Ishikawa (cell line): ENCODE data around the gene DDRGK1.
A peak's percentile ranks its signal among the peaks of the same experiment; 100 is the strongest.

Experiments used
- CEBPB ChIP-seq: IDR thresholded peaks from 2 replicates; pipeline ENCODE4 v1.6.1; 2012
- CREB1 ChIP-seq: IDR thresholded peaks from 2 replicates; pipeline ENCODE4 v1.6.1; 2012; ENCODE audit warnings: low read depth
- EGR1 ChIP-seq: IDR thresholded peaks from 2 replicates; pipeline ENCODE4 v1.6.1; 2012
- EP300 ChIP-seq: IDR thresholded peaks from 2 replicates; pipeline ENCODE4 v1.6.1; 2012; ENCODE audit warnings: borderline replicate concordance
- FOXM1 ChIP-seq: IDR thresholded peaks from 2 replicates; pipeline ENCODE4 v1.6.1; 2012; ENCODE audit warnings: low read depth, borderline replicate concordance
- NFIC ChIP-seq: IDR thresholded peaks from 2 replicates; pipeline ENCODE4 v1.6.1; 2012
- RAD21 ChIP-seq: IDR thresholded peaks from 2 replicates; pipeline ENCODE4 v1.6.1; 2012; ENCODE audit warnings: low read depth
- TAF1 ChIP-seq: IDR thresholded peaks from 2 replicates; pipeline ENCODE4 v1.6.1; 2012; ENCODE audit warnings: low read depth, mild to moderate bottlenecking
- TCF12 ChIP-seq: IDR thresholded peaks from 2 replicates; pipeline ENCODE4 v1.6.1; 2012; ENCODE audit warnings: low read depth
- TEAD4 ChIP-seq: IDR thresholded peaks from 2 replicates; pipeline ENCODE4 v1.6.1; 2012
- YY1 ChIP-seq: IDR thresholded peaks from 2 replicates; pipeline ENCODE4 v1.6.1; 2012; ENCODE audit warnings: low read depth
- ZBTB7A ChIP-seq: IDR thresholded peaks from 2 replicates; pipeline ENCODE4 v1.6.1; 2012; ENCODE audit warnings: low read depth
- TF ChIP-seq, protein P1 (sequence below): IDR thresholded peaks from 2 replicates; pipeline ENCODE4 v1.6.1; 2012
- TF ChIP-seq, protein P2 (sequence below): IDR thresholded peaks from 2 replicates; pipeline ENCODE4 v1.6.1; 2012; ENCODE audit warnings: low read depth, mild to moderate bottlenecking
- TF ChIP-seq, protein P3 (sequence below): IDR thresholded peaks from 2 replicates; pipeline ENCODE4 v1.6.1; 2012

The DDRGK1 gene

DNA sequence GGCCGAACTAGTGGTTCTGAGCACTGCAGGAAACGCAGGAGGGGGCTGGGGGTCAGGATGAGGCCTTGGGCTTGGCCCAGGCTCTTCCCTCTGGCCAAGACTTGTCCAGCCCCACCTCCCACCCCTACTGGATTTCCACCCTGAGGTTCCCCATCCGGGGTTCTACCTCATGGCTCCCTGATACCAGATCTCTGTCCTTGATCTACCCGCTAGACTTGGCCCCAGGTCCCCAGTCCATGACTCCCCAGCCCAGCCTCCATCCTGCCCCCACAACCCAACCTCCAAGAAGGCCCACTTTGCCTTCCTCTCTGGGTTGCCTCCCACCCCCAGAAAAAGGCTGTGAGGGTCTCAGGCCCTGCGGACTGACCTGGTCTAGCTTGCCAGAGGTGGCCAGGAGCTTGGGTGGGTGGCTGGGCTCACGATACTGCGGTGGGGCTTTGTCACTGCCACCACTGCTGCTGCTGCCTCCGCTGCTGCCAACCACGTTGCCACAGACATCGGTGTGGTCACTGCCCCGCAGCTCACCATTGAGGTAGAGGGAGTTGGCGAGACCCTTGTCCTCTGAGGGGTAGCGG is 38.1 kb downstream of the DDRGK1 start:
- TF ChIP-seq FOXM1 (no peak), TAF1 (no peak)

DNA sequence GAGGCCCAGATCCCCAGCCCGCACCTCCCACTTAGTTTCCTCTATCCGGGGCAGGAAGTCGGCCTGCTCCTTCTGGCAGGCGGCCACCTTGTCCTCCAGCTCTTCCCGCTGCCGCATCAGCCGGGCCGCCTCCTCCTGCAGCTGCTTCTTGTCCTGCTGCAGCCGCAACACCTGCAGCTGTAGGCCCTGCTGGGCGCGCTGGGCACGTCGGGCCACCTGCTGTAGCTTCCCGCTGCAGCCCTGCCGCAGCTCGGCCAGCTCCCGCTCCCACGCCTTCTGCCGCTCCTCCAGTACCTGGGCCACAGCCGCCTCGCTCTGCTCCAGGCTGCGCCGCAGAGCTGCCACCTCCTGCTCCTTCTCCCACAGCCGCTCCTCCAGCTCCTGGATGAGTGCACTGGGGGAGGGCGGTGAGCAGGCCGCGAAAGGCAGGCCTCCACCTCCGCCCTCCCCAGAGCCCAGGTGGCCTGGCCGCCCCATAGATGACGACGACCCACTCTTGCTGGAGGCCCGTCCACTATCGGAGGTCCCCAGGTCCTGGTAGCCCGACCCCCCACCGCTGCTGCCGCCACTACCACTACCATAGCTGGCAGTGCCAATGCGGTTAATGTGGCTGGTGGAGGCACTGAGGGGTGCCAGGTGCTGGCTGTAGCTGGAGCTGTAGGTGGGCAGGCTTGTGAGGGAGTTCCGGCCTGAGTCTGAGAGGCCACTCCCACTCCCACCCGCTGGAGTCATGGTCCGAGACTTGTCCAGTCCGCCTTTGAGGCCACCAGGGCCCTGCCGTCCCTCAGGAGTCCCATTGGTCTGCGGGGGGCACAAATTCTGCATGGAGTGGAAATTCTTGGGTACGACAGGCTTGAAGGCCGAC is 38.8 kb downstream of the DDRGK1 start:
- TF ChIP-seq TCF12 = 0 out of 2 replicates have a peak, but pooled peaks have one; percentile 14
- TF ChIP-seq YY1 = no peak

DNA sequence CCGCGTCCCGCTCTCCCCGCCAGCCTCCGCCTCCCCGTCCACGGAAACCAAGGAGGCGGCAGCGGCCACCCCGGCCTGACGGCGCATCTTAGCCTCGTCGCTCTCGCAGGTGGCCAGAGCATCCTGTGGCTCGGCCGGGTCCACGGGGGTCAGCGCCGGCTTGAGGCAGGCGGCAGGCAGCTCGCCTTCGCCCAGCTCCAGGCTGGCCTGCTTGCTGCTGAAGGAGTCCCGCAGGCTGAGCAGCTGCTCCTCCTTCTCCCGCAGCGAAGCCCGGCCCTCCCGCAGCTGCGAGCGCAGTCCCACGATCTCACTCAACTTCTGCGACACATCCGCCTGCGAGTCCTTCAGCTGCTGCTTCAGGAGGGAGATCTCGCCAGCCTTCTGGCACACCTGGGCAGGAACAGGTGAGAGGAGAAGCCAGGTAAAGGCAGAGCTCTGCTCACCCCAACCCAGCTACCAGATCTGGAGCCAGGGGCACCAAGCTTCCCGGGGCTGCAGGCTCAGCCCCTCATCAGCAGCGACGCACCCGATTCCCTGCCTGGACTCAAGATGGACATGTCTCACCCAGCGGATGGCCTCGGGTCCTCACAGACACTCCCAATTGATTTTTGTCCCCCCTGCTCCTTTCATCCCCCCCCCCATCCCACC is 39.6 kb downstream of the DDRGK1 start:
- TF ChIP-seq, protein P1, sequence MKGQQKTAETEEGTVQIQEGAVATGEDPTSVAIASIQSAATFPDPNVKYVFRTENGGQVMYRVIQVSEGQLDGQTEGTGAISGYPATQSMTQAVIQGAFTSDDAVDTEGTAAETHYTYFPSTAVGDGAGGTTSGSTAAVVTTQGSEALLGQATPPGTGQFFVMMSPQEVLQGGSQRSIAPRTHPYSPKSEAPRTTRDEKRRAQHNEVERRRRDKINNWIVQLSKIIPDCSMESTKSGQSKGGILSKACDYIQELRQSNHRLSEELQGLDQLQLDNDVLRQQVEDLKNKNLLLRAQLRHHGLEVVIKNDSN = no peak
- no peak for TF ChIP-seq EP300
- no peak for TF ChIP-seq CREB1
- TF ChIP-seq TEAD4 = no peak
- TF ChIP-seq ZBTB7A = no peak
- TF ChIP-seq RAD21 = no peak
- TF ChIP-seq FOXM1 = no peak
- TF ChIP-seq EGR1 = no peak

DNA sequence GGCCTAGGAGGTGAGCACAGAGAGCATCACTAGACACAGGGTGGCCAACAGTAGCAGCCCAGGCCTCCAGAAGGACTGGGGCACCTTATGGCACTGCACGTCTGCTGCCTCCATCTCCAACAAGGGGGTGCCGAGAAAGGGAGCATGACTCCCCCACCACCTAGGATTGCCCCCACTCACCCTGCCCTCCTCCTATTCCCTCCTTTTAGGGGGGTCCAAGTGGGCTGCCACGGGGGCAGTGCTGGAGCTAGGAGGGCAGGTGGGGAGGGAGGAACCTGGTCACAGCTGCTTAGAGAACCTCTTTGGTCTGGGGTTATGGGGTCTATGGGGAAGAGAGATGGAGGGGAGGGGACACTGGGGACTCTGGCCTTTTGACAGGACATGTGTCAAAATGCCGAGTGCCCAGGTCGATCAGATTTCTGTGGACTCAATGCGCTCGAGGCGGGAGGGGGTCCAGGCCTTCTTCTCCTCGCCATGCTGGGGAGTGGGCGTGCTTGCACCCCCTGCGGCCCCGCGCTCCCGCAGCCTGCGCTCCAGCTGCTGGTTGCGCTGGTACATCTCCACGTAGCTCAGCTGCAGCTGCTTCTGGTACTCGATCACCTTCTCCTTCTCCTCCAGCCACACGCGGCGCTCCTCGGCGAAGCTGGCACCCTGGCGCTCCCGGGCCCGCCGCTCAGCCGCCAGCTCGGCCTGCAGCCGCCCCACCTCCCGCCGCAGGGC is 40.3 kb downstream of the DDRGK1 start:
- TF ChIP-seq ZBTB7A (no peak), FOXM1 (no peak), NFIC (no peak), TAF1 (no peak)
- TF ChIP-seq, protein P2, sequence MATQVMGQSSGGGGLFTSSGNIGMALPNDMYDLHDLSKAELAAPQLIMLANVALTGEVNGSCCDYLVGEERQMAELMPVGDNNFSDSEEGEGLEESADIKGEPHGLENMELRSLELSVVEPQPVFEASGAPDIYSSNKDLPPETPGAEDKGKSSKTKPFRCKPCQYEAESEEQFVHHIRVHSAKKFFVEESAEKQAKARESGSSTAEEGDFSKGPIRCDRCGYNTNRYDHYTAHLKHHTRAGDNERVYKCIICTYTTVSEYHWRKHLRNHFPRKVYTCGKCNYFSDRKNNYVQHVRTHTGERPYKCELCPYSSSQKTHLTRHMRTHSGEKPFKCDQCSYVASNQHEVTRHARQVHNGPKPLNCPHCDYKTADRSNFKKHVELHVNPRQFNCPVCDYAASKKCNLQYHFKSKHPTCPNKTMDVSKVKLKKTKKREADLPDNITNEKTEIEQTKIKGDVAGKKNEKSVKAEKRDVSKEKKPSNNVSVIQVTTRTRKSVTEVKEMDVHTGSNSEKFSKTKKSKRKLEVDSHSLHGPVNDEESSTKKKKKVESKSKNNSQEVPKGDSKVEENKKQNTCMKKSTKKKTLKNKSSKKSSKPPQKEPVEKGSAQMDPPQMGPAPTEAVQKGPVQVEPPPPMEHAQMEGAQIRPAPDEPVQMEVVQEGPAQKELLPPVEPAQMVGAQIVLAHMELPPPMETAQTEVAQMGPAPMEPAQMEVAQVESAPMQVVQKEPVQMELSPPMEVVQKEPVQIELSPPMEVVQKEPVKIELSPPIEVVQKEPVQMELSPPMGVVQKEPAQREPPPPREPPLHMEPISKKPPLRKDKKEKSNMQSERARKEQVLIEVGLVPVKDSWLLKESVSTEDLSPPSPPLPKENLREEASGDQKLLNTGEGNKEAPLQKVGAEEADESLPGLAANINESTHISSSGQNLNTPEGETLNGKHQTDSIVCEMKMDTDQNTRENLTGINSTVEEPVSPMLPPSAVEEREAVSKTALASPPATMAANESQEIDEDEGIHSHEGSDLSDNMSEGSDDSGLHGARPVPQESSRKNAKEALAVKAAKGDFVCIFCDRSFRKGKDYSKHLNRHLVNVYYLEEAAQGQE = no peak

DNA sequence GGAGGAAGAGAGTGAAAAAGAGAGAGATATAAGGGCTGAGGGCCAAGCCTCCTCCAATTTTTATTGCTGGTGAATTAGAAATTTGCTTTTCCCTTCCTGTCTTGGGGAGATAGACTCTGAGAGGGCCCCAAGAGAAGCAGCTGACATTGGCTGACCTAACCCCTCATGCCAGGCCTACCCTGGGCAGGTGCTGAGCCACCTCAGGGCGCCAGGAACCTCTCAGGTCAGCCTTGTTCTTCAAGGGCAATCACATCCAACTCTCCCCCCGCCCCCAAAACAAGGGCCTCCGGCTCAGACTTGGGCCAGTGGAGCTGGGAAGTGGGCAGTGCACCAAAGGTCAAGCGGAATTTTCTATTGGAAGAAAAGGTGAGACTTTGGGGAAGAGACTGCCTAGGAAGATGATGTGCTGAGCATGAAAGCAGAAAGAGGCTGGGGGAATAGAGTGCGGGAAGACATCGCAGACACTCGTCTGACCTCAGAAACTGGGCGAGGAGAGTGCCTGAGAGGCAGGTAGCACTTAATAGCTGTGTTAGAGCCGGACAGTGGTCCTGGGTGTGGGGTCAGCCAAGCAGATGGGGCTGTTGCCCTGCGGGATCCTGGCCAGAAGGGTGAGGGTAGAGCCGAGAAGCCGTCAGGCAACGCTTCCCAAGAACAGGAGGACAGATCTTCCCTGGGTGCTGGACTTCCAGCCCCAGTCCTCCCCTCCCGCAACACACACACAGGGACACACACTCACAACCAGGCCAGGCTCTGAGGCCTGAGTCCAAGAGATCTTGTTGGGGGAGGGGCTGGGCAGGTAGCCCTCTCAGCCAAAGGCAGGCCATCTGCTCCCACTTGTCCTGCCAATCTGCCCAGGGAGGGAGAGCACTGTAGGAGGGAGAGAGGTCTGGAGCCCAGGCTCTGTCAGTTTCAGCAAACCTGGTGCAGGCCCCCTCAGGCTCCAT is 41.1 kb downstream of the DDRGK1 start:
- TF ChIP-seq ZBTB7A (no peak), YY1 (no peak), CEBPB (no peak), NFIC (no peak), RAD21 (no peak)

DNA sequence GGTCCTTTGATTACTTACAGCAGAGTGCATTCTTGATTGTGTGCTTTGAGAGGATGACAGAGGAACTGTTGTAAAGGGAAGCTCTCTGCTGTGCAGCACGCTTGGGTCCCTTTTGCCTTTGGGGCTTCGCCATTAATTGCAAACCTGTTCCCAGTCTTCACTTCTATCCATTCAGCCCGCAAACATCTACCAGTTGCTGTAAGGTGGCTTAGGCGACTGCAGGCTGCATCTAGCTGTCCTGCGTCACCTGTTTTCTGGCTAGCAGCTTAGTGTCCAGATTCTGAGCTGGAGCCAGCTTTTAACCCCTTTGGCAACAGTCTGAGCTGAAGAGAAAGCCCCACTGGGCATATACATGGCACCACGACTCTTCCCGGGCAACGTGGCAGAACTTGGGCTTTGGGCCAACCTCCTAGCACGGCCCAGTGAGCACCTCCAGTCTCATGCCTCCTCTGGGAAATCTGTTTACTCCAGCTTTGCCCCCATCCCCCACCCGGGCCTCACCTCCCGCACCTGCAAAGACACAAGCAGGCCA is 42.3 kb downstream of the DDRGK1 start:
- TF ChIP-seq, protein P3, sequence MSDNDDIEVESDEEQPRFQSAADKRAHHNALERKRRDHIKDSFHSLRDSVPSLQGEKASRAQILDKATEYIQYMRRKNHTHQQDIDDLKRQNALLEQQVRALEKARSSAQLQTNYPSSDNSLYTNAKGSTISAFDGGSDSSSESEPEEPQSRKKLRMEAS = no peak
- peak; percentile 65 for TF ChIP-seq NFIC

DNA sequence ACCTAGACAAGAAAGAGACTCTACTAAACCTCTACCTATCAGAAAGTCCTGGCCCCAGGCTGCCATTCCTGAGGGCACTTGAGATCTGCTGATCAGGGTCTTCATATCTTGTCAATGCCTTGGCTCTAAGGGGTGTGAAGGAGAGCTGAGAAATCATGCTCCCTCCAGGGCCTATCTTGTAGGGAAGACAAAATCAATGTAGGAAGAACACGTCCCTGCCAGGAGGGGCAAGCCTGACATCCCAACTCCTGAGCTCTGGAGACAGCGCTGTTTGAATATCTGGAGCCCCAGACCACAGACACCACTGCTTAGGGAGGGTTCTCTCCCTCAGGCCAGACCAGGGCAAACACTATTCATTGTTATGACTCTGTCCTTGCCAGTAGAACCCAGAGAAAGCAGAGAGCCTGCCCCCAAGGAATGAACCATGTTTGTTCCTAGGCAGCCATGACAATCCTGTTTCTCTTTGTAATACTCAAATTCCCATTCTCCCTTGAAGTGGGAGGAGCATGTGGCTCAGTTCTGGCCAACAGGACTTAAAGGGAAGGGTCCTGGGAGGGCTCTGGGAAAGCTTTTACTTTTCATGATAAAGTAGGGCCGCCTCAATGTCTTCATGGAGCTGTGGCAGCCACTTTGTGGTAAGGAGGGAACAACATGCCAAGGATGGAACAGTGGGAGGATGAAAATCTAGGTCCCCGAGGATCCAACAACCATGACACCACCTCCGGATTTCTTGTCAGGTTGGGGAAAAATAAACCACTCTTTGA is 43.0 kb downstream of the DDRGK1 start:
- TF ChIP-seq YY1 (no peak), EGR1 (no peak), FOXM1 (no peak), TEAD4 (no peak), TCF12 (no peak), EP300 (no peak), RAD21 (no peak), ZBTB7A (no peak), NFIC (no peak), CEBPB (no peak), TAF1 (no peak), CREB1 (no peak)
- TF ChIP-seq, protein P1 = no peak
- TF ChIP-seq, protein P3 = no peak
- TF ChIP-seq, protein P2 = no peak
